Stimulated activated naive B cell treated with anti-CD40 and anti-IgM and Interleukin-4, amounts not matched to agents 10 μg/mL and 1 μg/mL and 100 μg/mL, for 72 hours (primary cell): ENCODE measurements around the gene SYTL4.

Source experiments
- ATAC-seq, 2 donors: fragments of 150-1000 bp; cut with Tn5 transposase; replicated peaks; 2 replicates each; pipeline ENCODE4 v1.10.0; 2021; ENCODE audit warnings: moderate library complexity in 1 of 2
- DNase-seq: peaks from one replicate; pipeline ENCODE4 v3.0.0; 2021
- H3K27ac Mint-ChIP-seq: one replicate; pipeline ENCODE4 v1.8.0; 2022; ENCODE audit warnings: mild to moderate bottlenecking, mixed read lengths
- H3K27me3 Mint-ChIP-seq, 2 donors: one replicate each; pipeline ENCODE4 v1.8.0; 2022; ENCODE audit warnings: mixed read lengths in 2 of 2
- H3K36me3 Mint-ChIP-seq, 2 donors: one replicate each; pipeline ENCODE4 v1.8.0; 2022; ENCODE audit warnings: mixed read lengths in 2 of 2, mild to moderate bottlenecking in 1 of 2
- H3K4me1 Mint-ChIP-seq, 2 donors: one replicate each; pipeline ENCODE4 v1.8.0; 2022; ENCODE audit warnings: mixed read lengths in 2 of 2, mild to moderate bottlenecking in 1 of 2
- H3K4me3 Mint-ChIP-seq, 2 donors: one replicate each; pipeline ENCODE4 v1.8.0; 2022; ENCODE audit warnings: mild to moderate bottlenecking in 2 of 2, mixed read lengths in 2 of 2, moderate library complexity in 1 of 2
- H3K9me3 Mint-ChIP-seq, 2 donors: one replicate each; pipeline ENCODE4 v1.8.0; 2022; ENCODE audit warnings: mixed read lengths in 2 of 2, mild to moderate bottlenecking in 1 of 2

Gene SYTL4

DNA sequence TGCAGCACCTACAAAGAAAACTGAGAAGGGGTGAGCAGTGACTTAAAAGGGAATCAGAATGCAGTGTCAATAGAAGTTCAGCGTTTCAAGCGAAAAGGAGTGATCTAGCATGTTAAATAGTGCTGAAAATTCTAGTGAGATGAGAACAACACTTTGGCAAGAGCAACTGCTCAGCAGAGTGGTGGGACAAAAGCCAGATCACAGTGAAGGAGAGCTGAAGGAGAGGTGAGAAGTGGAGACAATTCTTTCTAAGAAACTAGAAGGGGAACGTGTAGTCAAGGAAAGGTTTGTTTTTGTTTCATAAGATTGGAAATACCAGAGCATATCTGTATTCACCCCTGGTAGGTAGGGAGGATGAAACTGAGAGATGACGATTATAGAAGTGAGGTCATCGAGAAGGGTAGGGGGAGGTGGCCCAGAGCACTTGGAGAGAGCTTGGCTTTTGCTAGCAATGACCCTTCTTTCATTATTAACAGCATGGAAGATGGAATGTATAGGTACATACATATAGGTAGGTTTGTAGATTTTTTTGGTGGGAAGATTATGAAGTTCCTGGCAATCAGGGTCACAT is 54.2 kb downstream of the SYTL4 start:
- no peak overlapping the region for H3K27ac Mint-ChIP-seq
- no peak overlapping the region for H3K4me3 Mint-ChIP-seq
- ATAC-seq (no peak), DNase-seq (no peak)
- no peaks in the 10 kb centered on the region for H3K36me3 Mint-ChIP-seq
- peaks cover 4 to 8% of the 10 kb centered on the region in 2 donors for H3K27me3 Mint-ChIP-seq
- H3K4me1 Mint-ChIP-seq: peaks cover 11 to 16% of the 10 kb centered on the region in 2 donors
- no peaks in the 10 kb centered on the region for H3K9me3 Mint-ChIP-seq

GRCh38 chrX:100674705-100675104 is 57.2 kb downstream of the SYTL4 start:
- Mint-ChIP-seq H3K27ac (no peak overlapping the region), H3K4me1 (peaks cover 11 to 13% of the 10 kb centered on the region in 2 donors), H3K4me3 (no peak overlapping the region), H3K36me3 (no peaks in the 10 kb centered on the region), H3K9me3 (no peaks in the 10 kb centered on the region), H3K27me3 (peaks cover 4 to 10% of the 10 kb centered on the region in 2 donors)
- ATAC-seq (peak; percentile 70 to 83), DNase-seq (no peak)

GRCh38 chrX:100673397-100673953 is 58.4 kb downstream of the SYTL4 start:
- H3K4me1 Mint-ChIP-seq: peaks cover 11 to 13% of the 10 kb centered on the region in 2 donors
- no peak overlapping the region for H3K27ac Mint-ChIP-seq
- no peak overlapping the region for H3K4me3 Mint-ChIP-seq
- ATAC-seq (no peak), DNase-seq (no peak)
- no peaks in the 10 kb centered on the region for H3K9me3 Mint-ChIP-seq
- peaks cover 4 to 16% of the 10 kb centered on the region in 2 donors for H3K27me3 Mint-ChIP-seq
- no peaks in the 10 kb centered on the region for H3K36me3 Mint-ChIP-seq

DNA sequence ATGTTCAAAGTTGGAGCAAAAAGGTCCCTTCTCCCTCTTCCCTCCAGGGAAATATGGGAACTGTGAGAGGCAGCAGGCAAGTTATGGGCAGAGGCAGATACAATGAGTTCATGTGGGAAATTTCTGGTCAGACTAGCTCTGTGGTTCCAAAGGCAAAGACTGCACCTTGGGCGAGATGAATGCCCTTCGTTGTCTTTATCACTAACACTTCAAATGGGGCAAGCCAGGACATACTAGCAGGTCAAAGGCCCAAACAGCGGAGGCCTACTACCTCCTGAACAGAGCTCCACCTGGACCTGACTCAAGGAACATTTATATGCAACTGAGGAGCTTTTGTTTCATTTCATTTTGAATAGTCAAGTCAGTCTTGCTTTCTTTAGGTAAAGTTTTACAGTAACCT is 59.0 kb downstream of the SYTL4 start:
- no peak for ATAC-seq
- Mint-ChIP-seq H3K27me3 (peaks cover 4 to 19% of the 10 kb centered on the region in 2 donors), H3K9me3 (no peaks in the 10 kb centered on the region), H3K4me1 (peaks cover 11 to 13% of the 10 kb centered on the region in 2 donors), H3K4me3 (no peak overlapping the region), H3K27ac (no peak overlapping the region), H3K36me3 (no peaks in the 10 kb centered on the region)
- no peak for DNase-seq

GRCh38 chrX:100663642-100664041 is 68.3 kb downstream of the SYTL4 start:
- no peak overlapping the region for H3K4me3 Mint-ChIP-seq
- H3K27ac Mint-ChIP-seq: no peak overlapping the region
- H3K27me3 Mint-ChIP-seq: peaks cover 40 to 42% of the 10 kb centered on the region in 2 donors
- no peaks in the 10 kb centered on the region for H3K9me3 Mint-ChIP-seq
- no peak for DNase-seq
- no peak for ATAC-seq
- peaks cover 7 to 9% of the 10 kb centered on the region in 2 donors for H3K4me1 Mint-ChIP-seq
- no peaks in the 10 kb centered on the region for H3K36me3 Mint-ChIP-seq

DNA sequence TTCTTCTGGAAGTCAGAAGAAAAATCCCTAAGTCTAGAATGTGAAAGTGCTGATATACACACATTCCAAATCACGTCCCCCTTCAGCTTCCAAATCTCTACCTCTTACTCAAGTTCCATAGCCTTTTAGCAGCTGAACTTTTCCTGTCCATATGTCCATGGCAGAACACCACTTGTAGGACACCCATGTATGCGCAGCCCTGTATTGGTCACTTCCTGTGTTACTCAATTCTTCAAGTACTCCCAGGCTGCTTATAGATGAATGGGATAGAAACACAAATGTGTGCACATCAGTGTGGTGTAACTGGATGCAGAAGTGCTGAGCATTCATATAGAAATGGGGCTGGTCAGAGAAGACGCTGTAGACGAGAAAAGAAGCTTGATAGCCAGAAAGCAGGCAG is 69.1 kb downstream of the SYTL4 start:
- H3K9me3 Mint-ChIP-seq: no peaks in the 10 kb centered on the region
- H3K27me3 Mint-ChIP-seq: peaks cover 40% of the 10 kb centered on the region in 2 donors
- DNase-seq (no peak), ATAC-seq (no peak)
- H3K36me3 Mint-ChIP-seq: no peaks in the 10 kb centered on the region
- H3K4me3 Mint-ChIP-seq: no peak overlapping the region
- H3K4me1 Mint-ChIP-seq: peaks cover 7 to 10% of the 10 kb centered on the region in 2 donors
- H3K27ac Mint-ChIP-seq: no peak overlapping the region

DNA sequence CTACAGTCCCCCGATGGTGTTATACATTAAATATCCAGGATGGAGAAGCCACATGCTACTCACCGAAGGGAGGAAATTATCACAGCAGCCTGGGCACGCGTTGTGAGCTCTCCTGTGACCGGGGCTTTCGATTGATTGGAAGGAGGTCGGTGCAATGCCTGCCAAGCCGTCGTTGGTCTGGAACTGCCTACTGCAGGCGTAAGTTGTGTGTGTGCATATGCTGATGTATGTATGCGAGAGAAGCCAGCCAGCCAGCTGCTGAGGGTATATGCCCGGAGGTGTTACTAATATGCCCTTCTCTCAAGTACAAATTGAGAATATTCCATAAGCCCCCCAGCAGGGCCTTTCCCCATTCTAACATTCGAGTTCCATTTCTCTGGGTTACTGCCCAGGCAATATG is 69.8 kb downstream of the SYTL4 start:
- DNase-seq: no peak
- Mint-ChIP-seq H3K4me3 (no peak overlapping the region), H3K36me3 (no peaks in the 10 kb centered on the region), H3K9me3 (no peaks in the 10 kb centered on the region), H3K4me1 (peaks cover 7 to 10% of the 10 kb centered on the region in 2 donors), H3K27ac (no peak overlapping the region), H3K27me3 (peaks cover 34 to 39% of the 10 kb centered on the region in 2 donors)
- ATAC-seq: no peak

DNA sequence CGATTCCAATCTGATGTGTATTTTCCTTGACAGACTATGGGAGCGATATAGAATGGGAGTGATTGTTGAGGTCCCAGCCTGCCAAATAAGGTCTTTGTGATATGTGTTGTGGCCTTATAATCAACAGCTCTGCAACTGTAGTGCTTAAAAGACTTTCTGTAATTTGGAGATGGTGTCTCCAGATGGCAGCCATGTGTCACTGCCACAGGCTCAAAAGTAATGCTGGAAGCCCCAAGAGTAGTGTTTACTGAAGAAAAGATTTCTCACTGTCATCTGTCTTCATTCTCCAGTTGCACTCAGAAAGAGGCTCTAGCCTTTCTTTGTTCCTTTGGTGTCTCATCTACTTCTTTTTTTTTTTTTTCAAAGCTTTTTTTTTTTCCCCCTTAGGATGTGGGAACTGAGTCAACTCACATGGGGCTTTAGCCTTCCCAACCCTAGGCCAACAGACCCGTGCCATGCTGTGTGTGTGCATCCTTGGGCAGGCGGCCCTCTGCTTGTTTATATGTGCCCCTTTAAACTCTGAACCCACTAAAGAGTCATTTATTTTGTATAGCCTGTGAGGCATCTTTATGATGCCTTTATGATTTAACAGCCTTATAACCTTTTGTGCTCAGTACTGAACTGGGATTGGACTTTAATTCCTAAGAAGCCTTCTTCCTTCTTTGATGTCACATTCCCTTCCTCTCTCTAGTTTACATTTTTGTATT is 72.3 kb downstream of the SYTL4 start:
- Mint-ChIP-seq H3K4me1 (peaks cover 7 to 10% of the 10 kb centered on the region in 2 donors), H3K27ac (no peak overlapping the region), H3K36me3 (no peaks in the 10 kb centered on the region), H3K4me3 (no peak overlapping the region), H3K27me3 (peaks cover 21 to 24% of the 10 kb centered on the region in 2 donors), H3K9me3 (no peaks in the 10 kb centered on the region)
- DNase-seq: no peak
- no peak for ATAC-seq

- H3K4me3 Mint-ChIP-seq: no peak overlapping the region
- peaks cover 15 to 24% of the 10 kb centered on the region in 2 donors for H3K27me3 Mint-ChIP-seq
- H3K9me3 Mint-ChIP-seq: no peaks in the 10 kb centered on the region
- peaks cover 7 to 10% of the 10 kb centered on the region in 2 donors for H3K4me1 Mint-ChIP-seq
- ATAC-seq (no peak), DNase-seq (no peak)
- no peak overlapping the region for H3K27ac Mint-ChIP-seq
- H3K36me3 Mint-ChIP-seq: no peaks in the 10 kb centered on the region
These were observed 73.0 kb downstream of the SYTL4 start for GRCh38 chrX:100658941-100659381.

GRCh38 chrX:100654261-100654660 is 77.7 kb downstream of the SYTL4 start:
- peaks cover 0 to 1% of the 10 kb centered on the region in 2 donors for H3K36me3 Mint-ChIP-seq
- no peak overlapping the region for H3K27ac Mint-ChIP-seq
- H3K4me3 Mint-ChIP-seq: no peak overlapping the region
- DNase-seq: no peak
- H3K27me3 Mint-ChIP-seq: peaks cover 23 to 29% of the 10 kb centered on the region in 2 donors
- peaks cover 4 to 7% of the 10 kb centered on the region in 2 donors for H3K4me1 Mint-ChIP-seq
- ATAC-seq: no peak
- no peaks in the 10 kb centered on the region for H3K9me3 Mint-ChIP-seq

DNA sequence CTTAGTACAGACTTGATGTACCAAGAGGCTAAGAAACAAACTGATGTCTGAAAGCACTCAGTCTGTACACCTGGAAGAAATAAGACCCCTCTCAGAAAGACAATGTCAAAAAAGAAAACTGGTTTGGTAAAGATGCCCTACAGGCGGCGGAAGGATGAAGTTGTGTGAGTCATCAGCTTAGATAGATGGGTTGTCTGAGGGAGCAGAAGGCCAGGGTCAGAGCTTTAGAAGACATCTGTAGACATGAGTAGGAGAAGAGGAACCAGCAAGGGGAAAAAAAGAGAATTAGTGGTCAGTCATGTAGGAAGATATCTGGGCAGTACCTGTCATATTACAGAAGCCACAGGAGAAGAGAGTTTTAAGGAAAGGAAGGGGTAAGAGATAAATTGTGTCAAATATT is 79.7 kb downstream of the SYTL4 start:
- peaks cover 0 to 1% of the 10 kb centered on the region in 2 donors for H3K36me3 Mint-ChIP-seq

GRCh38 chrX:100650841-100651240 is 81.1 kb downstream of the SYTL4 start:
- Mint-ChIP-seq H3K27me3 (peaks cover 17 to 25% of the 10 kb centered on the region in 2 donors), H3K27ac (no peak overlapping the region), H3K36me3 (peaks cover 0 to 1% of the 10 kb centered on the region in 2 donors), H3K4me3 (no peak overlapping the region), H3K9me3 (no peaks in the 10 kb centered on the region), H3K4me1 (no peaks in the 10 kb centered on the region)
- ATAC-seq (no peak), DNase-seq (no peak)

More for the DNA sequence above, 79.7 kb downstream of the SYTL4 start:
- no peaks in the 10 kb centered on the region for H3K4me1 Mint-ChIP-seq
- H3K9me3 Mint-ChIP-seq: no peaks in the 10 kb centered on the region
- DNase-seq (no peak), ATAC-seq (no peak)
- no peak overlapping the region for H3K27ac Mint-ChIP-seq
- H3K4me3 Mint-ChIP-seq: no peak overlapping the region
- H3K27me3 Mint-ChIP-seq: peaks cover 17 to 21% of the 10 kb centered on the region in 2 donors

DNA sequence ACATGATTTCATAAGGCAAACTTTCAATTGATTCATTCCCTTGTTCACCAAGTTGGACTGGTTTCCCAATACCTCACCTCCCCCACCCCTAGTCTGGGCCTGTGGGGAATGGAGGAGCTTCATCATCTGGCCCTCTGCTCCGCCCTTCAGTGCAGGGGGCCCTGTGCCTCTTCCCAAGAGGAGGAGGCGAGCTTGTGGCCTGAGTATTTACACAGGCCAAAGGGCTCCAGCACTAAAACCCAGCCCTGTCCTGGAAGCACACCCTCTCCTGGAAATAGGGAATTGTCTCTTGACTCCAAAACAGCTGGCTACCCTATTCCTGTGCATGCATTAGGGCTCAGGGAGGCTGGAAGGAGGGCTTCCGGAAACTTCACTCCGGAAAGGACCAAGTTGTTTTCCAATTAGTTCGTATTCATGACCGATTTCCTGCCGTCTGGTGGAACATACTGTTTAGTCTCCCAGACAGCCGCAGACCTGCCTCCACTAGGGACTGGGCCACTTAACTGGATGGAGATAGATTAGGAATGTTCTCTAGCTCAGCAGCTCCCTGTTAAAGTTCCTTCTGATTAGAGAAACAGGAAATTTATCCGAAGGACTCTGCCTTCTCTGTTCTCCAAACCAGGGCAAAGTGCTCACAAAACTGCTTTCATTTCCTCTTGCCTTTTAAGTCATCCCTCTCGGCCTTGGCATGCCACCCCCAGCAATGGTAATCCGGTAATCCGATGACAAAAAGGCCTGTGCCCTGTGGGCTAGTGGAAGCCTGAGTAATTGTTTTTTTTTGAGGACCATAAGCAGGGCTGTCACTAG is 82.2 kb downstream of the SYTL4 start:
- peak; percentile 36 to 64 for ATAC-seq
- no peaks in the 10 kb centered on the region for H3K9me3 Mint-ChIP-seq

More for the DNA sequence above, 82.2 kb downstream of the SYTL4 start:
- Mint-ChIP-seq H3K4me1 (no peaks in the 10 kb centered on the region), H3K27ac (no peak overlapping the region), H3K27me3 (peaks cover 23 to 29% of the 10 kb centered on the region in 2 donors), H3K36me3 (peaks cover 0 to 1% of the 10 kb centered on the region in 2 donors), H3K4me3 (no peak overlapping the region)
- no peak for DNase-seq
